SK-N-SH treated with all-trans-retinoic acid at 6 μM for 48 hours (cell line): Measurements from ENCODE around the gene RBM18.

Experiments used
- ATAC-seq: fragments of 200-7000 bp; cut with Tn5 transposase; 3 replicates; pipeline ENCODE4 v1.9.1; 2020; ENCODE audit warnings: mild to moderate bottlenecking, moderate library complexity
- ARNTL ChIP-seq: fragments of 450-650 bp; formaldehyde crosslinking; IDR thresholded peaks from 2 replicates; pipeline ENCODE4 v1.5.0; 2020; ENCODE audit warnings: low read depth, mild to moderate bottlenecking, moderate library complexity, borderline replicate concordance
- BACH2 ChIP-seq: fragments of 250-450 bp; sonication (Bioruptor Pico); IDR thresholded peaks from 2 replicates; pipeline ENCODE4 v1.9.0; 2021; ENCODE audit warnings: mild to moderate bottlenecking, borderline replicate concordance
- CREB5 ChIP-seq: fragments of 250-450 bp; sonication (Bioruptor Pico); IDR thresholded peaks from 2 replicates; pipeline ENCODE4 v1.5.1; 2020; ENCODE audit warnings: low read depth, mild to moderate bottlenecking, moderate library complexity
- CSDC2 ChIP-seq: fragments of 250-450 bp; sonication (Bioruptor Pico); IDR thresholded peaks from 2 replicates; pipeline ENCODE4 v1.5.0; 2020; ENCODE audit warnings: mild to moderate bottlenecking, moderate library complexity
- CSRNP3 ChIP-seq: fragments of 250-450 bp; sonication (Bioruptor Pico); IDR thresholded peaks from 2 replicates; pipeline ENCODE4 v1.5.1; 2021; ENCODE audit warnings: mild to moderate bottlenecking, moderate library complexity
- ESRRG ChIP-seq: fragments of 250-450 bp; sonication (Bioruptor Pico); IDR thresholded peaks from 2 replicates; pipeline ENCODE4 v1.6.1; 2021; ENCODE audit warnings: mild to moderate bottlenecking
- GLIS3 ChIP-seq: fragments of 250-450 bp; sonication (Bioruptor Pico); IDR thresholded peaks from 2 replicates; pipeline ENCODE4 v1.5.0; 2020; ENCODE audit warnings: mild to moderate bottlenecking, moderate library complexity
- ISL1 ChIP-seq: fragments of 250-450 bp; sonication (Bioruptor Pico); IDR thresholded peaks from 2 replicates; pipeline ENCODE4 v2.1.2; 2022; ENCODE audit warnings: mild to moderate bottlenecking, moderate library complexity
- OSR1 ChIP-seq: fragments of 250-450 bp; sonication (Bioruptor Pico); IDR thresholded peaks from 2 replicates; pipeline ENCODE4 v1.8.0; 2022; ENCODE audit warnings: moderate library complexity, mild to moderate bottlenecking, inconsistent platforms
- PATZ1 ChIP-seq: fragments of 250-450 bp; sonication (Bioruptor Pico); IDR thresholded peaks from 2 replicates; pipeline ENCODE4 v1.8.0; 2020; ENCODE audit warnings: mild to moderate bottlenecking, moderate library complexity, borderline replicate concordance
- POU6F1 ChIP-seq: fragments of 250-450 bp; sonication (Bioruptor Pico); IDR thresholded peaks from 2 replicates; pipeline ENCODE4 v1.8.0; 2021; ENCODE audit warnings: low read depth, mild to moderate bottlenecking, moderate library complexity, borderline replicate concordance
- PPARA ChIP-seq: fragments of 250-450 bp; sonication (Bioruptor Pico); IDR thresholded peaks from 2 replicates; pipeline ENCODE4 v1.5.0; 2020; ENCODE audit warnings: mild to moderate bottlenecking, borderline replicate concordance
- RARB ChIP-seq: fragments of 250-450 bp; sonication (Bioruptor Pico); IDR thresholded peaks from 2 replicates; pipeline ENCODE4 v1.8.0; 2021; ENCODE audit warnings: mild to moderate bottlenecking, moderate library complexity
- SNAI2 ChIP-seq: fragments of 250-450 bp; sonication (Bioruptor Pico); IDR thresholded peaks from 2 replicates; pipeline ENCODE4 v1.5.0; 2020; ENCODE audit warnings: mild to moderate bottlenecking, moderate library complexity
- TCF4 ChIP-seq: fragments of 250-450 bp; sonication (Bioruptor Pico); IDR thresholded peaks from 2 replicates; pipeline ENCODE4 v1.8.0; 2021; ENCODE audit warnings: mild to moderate bottlenecking, moderate library complexity, borderline replicate concordance
- TOX ChIP-seq: fragments of 250-450 bp; sonication (Bioruptor Pico); IDR thresholded peaks from 2 replicates; pipeline ENCODE4 v1.8.0; 2021; ENCODE audit warnings: mild to moderate bottlenecking, moderate library complexity, borderline replicate concordance
- TSHZ2 ChIP-seq: fragments of 250-450 bp; sonication (Bioruptor Pico); IDR thresholded peaks from 2 replicates; pipeline ENCODE4 v1.5.0; 2020; ENCODE audit warnings: mild to moderate bottlenecking, moderate library complexity
- ZC3H10 ChIP-seq: fragments of 250-450 bp; sonication (Bioruptor Pico); IDR thresholded peaks from 2 replicates; pipeline ENCODE4 v1.5.1; 2021; ENCODE audit warnings: mild to moderate bottlenecking, moderate library complexity
- ZFP3 ChIP-seq: fragments of 250-450 bp; sonication (Bioruptor Pico); IDR thresholded peaks from 2 replicates; pipeline ENCODE4 v1.5.0; 2020; ENCODE audit warnings: mild to moderate bottlenecking, moderate library complexity
- ZFP30 ChIP-seq: fragments of 450-650 bp; formaldehyde crosslinking; IDR thresholded peaks from 2 replicates; pipeline ENCODE4 v1.5.0; 2022; ENCODE audit warnings: mild to moderate bottlenecking, moderate library complexity
- ZNF565 ChIP-seq: fragments of 450-650 bp; formaldehyde crosslinking; conservative IDR thresholded peaks from 2 replicates; pipeline ENCODE4 v1.5.0; 2020; ENCODE audit warnings: low read depth, mild to moderate bottlenecking, moderate library complexity
- ZNF70 ChIP-seq: fragments of 450-650 bp; formaldehyde crosslinking; IDR thresholded peaks from 2 replicates; pipeline ENCODE4 v1.5.0; 2020; ENCODE audit warnings: mild to moderate bottlenecking, moderate library complexity
- ZNF8 ChIP-seq: fragments of 450-650 bp; formaldehyde crosslinking; IDR thresholded peaks from 2 replicates; pipeline ENCODE4 v1.5.0; 2020; ENCODE audit warnings: mild to moderate bottlenecking, moderate library complexity

RBM18 gene

GRCh38 chr9:122216138-122216797 lies 48.4 kb downstream of the RBM18 start:
- no peak for ATAC-seq
- TF ChIP-seq ISL1 (CRISPR knock-in tag) (no peak), SNAI2 (no peak), RARB (no peak), TSHZ2 (CRISPR knock-in tag) (no peak), ARNTL (CRISPR knock-in tag) (no peak)

GRCh38 chr9:122215663-122216062 lies 49.0 kb downstream of the RBM18 start:
- ATAC-seq: no peak
- TF ChIP-seq ZNF8 (CRISPR knock-in tag) (no peak), RARB (no peak), CSRNP3 (no peak), CSDC2 (no peak), ZNF70 (no peak), ZFP30 (no peak), SNAI2 (no peak), TCF4 (CRISPR knock-in tag) (no peak), ISL1 (CRISPR knock-in tag) (no peak), POU6F1 (CRISPR knock-in tag) (no peak), ZFP3 (no peak), PATZ1 (no peak), OSR1 (no peak), CREB5 (CRISPR knock-in tag) (no peak)

- TF ChIP-seq TCF4 (CRISPR knock-in tag): no peak
- TF ChIP-seq TOX: no peak
- TF ChIP-seq ZC3H10: no peak
- no peak for TF ChIP-seq RARB
- no peak for TF ChIP-seq ZFP3
- no peak for TF ChIP-seq BACH2 (CRISPR knock-in tag)
- TF ChIP-seq ZNF565 (CRISPR knock-in tag): no peak
- TF ChIP-seq GLIS3 (CRISPR knock-in tag): no peak
- TF ChIP-seq CREB5 (CRISPR knock-in tag): no peak
- TF ChIP-seq PPARA (CRISPR knock-in tag): no peak
- no peak for TF ChIP-seq ZFP30
- no peak for TF ChIP-seq ZNF8 (CRISPR knock-in tag)
- TF ChIP-seq ESRRG (CRISPR knock-in tag): no peak
- no peak for TF ChIP-seq SNAI2
- no peak for TF ChIP-seq OSR1
- TF ChIP-seq PATZ1: no peak
- no peak for ATAC-seq
Observed at GRCh38 chr9:122214507-122214906, 50.1 kb downstream of the RBM18 start.
